ENCODE data around the gene TMEM119. TPM values are rescaled to one million over a fixed set of nuclear protein-coding genes. Genes with fewer than 3 reads are reported as not detected.

Gene TMEM119
- total RNA-seq, result 0.96 TPM in 1 of 2 replicates, not detected in the other

GRCh38 chr12:108597559-108598471, at the start of gene TMEM119:
Gene TMEM119, minus strand, starts transcription at chr12:108598084. Its CDS starts 5,701 bp downstream, at chr12:108592383.

DNA sequence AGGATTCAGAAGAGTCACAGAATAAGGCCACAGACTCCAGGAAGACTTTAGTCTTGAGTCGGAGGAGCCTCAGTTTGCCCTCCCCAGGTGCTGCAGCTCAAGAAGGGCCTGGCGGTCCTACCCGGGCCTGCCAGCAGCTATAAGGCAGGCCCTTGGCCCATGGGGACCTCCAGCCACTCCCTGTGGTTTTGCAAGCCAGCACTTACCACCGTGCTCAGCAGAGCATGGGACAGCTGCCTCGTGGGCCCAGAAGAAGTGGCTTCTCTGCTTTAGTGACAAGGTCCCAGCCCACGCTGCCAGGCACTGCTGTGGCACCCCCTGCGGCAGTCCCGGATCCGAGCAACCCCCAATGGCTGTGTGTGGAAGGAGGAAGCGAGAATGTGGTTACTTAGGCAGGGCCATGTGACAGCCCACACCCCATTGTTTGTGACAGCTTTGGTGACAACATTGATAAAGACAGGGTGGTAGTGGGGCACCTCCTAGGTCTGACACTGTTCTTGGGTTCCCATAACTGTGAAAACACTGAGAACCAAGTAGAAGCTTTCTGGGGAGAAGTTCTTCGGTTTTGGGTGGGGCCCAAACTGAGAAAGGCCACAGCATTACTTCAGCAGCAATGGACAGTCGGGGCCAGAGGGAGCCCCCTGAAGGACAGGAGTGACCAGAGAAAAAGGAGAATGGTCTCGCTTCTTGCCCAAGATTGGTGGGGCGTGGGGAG, 35.8 kb upstream of the TMEM119 start, which contains the start of gene SELPLG:
Gene SELPLG (minus strand): TSS at position 361 of the 715 bp plus-strand sequence. CDS start 9,587 bp downstream, outside the sequence.

DNA sequence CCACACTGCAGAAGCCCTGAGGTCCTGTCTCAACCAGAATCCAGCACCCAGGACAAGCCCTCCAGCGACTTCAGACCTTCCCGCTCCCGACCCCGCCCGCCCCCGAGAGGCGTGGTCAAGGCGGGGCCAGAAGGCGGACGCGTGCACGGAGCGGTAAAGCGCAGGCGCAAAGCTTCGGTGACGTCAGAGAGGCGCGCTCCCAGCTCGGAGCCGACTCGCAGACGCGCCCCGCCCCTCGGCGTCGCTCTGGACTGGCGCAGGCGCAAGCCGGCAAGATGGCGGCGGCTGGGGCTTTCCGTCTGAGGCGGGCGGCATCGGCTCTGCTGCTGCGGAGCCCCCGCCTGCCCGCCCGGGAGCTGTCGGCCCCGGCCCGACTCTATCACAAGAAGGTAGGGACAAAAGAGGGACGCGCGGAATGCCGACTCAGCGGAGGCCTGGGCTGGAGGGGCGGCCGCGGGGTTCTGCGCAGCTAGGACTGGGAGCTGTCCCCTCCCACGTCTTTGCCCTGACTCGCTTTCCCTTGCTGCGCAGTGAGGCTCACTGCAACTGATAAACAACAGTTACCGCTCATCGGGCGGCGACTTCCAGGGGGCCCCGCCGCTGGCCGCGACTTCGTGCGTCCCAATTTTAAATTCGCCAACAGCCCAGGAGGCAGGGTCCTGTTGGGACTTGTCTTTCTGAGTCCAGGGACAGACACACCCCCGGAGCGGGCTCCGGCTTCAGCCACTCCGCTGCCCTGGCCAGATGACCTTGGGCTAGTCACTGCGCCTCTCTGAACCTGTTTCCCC, 35.3 kb downstream of the TMEM119 start, which contains the start of gene ISCU:
Gene ISCU (plus strand): TSS at position 249 of the 788 bp plus-strand sequence. CDS start 27 bp downstream, at position 276.

GRCh38 chr12:108560752-108561719, 36.8 kb downstream of the TMEM119 start, which contains the start of gene SART3:
Gene SART3, minus strand, starts transcription at chr12:108561173. Its CDS starts 19 bp downstream, at chr12:108561154.

Other genes starting within 250 kb of the TMEM119 start
- gene FICD, start 82.8 kb downstream of the TMEM119 start, total RNA-seq, result 1.9 and 7.5 TPM in 2 replicates
- 34.7 and 35.9 TPM in 2 replicates for gene SART3, start 36.9 kb downstream of the TMEM119 start, total RNA-seq
- 84.6 and 165 TPM in 2 replicates for gene ISCU, start 35.5 kb downstream of the TMEM119 start, total RNA-seq
- 0.24 TPM in 1 of 2 replicates, not detected in the other for gene SELPLG, start 35.8 kb upstream of the TMEM119 start, total RNA-seq
- gene CORO1C, start 133.4 kb upstream of the TMEM119 start, total RNA-seq, result 119 and 168 TPM in 2 replicates